ENCODE data around the gene PLCD3. TPM values are rescaled to one million over a fixed set of nuclear protein-coding genes. Genes with fewer than 3 reads are reported as not detected.

The PLCD3 gene
- total and polyA plus RNA-seq, 9 of the 15 experiments (the other 6 are each of a cell fraction or from before 2014, with no cell fraction given), result 0.20 to 22.6 (median 7.5) TPM

DNA sequence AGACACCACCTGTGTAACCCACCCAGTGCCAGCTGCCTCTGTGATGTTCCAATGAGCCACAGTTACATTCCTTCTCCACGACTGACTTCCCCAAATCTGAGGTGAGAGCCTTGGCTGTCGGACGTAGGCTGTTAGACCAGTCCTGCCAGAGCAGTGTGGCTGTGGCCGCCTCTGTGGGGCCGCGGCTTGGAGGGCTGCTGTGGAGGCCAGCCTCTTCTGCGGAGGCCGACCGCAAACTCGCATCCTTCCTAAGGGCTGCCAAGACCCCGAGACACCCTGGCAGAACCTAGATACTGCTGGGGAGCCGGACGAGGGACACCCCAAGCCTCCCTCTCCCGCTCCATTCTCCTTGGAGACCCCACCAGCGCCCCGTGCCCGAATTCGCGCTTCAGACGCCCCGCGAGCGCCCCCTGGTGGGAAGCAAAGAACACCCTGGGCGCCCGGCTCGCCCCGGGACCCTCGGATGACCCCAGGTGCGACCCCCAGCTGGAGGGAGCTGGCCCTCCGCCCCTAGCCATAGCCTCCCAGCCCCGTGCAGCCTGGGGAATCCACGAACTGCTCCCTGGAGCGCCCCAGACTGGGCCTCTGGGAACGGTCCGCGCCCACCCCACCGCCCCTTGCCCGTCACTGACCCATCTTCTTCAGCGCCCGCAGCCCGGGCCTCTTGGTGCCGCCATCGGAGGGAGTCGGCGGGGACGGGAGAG lies 547 bp downstream of the PLCD3 start (continued):
- TF ChIP-seq RCOR1 (IDR thresholded peaks at IDR 0.05; ENCODE audit: borderline replicate concordance in 1 of 2, low read depth in 2 of 2, low read length in 2 of 2) (no peak), NR3C1 (CRISPR knock-in tag; IDR thresholded peaks at IDR 0.05) (no peak), RB1 (IDR thresholded peaks at IDR 0.05; ENCODE audit: low read depth) (peak; percentile 17; the same call in 1 of the 2 replicates), RBM15 (IDR thresholded peaks at IDR 0.05; ENCODE audit: insufficient read depth, low read length) (no peak), KDM2B (CRISPR knock-in tag; IDR thresholded peaks at IDR 0.05) (peak; percentile 52; the same call in 1 of the 2 replicates), ZKSCAN8 (CRISPR knock-in tag; IDR thresholded peaks at IDR 0.05) (no peak), ZNF696 (CRISPR knock-in tag; conservative IDR thresholded peaks at IDR 0.05) (no peak), EZH2 (IDR thresholded peaks at IDR 0.05; ENCODE audit: borderline replicate concordance, low read depth, low read length) (no peak)
- TF ChIP-seq, protein P1, sequence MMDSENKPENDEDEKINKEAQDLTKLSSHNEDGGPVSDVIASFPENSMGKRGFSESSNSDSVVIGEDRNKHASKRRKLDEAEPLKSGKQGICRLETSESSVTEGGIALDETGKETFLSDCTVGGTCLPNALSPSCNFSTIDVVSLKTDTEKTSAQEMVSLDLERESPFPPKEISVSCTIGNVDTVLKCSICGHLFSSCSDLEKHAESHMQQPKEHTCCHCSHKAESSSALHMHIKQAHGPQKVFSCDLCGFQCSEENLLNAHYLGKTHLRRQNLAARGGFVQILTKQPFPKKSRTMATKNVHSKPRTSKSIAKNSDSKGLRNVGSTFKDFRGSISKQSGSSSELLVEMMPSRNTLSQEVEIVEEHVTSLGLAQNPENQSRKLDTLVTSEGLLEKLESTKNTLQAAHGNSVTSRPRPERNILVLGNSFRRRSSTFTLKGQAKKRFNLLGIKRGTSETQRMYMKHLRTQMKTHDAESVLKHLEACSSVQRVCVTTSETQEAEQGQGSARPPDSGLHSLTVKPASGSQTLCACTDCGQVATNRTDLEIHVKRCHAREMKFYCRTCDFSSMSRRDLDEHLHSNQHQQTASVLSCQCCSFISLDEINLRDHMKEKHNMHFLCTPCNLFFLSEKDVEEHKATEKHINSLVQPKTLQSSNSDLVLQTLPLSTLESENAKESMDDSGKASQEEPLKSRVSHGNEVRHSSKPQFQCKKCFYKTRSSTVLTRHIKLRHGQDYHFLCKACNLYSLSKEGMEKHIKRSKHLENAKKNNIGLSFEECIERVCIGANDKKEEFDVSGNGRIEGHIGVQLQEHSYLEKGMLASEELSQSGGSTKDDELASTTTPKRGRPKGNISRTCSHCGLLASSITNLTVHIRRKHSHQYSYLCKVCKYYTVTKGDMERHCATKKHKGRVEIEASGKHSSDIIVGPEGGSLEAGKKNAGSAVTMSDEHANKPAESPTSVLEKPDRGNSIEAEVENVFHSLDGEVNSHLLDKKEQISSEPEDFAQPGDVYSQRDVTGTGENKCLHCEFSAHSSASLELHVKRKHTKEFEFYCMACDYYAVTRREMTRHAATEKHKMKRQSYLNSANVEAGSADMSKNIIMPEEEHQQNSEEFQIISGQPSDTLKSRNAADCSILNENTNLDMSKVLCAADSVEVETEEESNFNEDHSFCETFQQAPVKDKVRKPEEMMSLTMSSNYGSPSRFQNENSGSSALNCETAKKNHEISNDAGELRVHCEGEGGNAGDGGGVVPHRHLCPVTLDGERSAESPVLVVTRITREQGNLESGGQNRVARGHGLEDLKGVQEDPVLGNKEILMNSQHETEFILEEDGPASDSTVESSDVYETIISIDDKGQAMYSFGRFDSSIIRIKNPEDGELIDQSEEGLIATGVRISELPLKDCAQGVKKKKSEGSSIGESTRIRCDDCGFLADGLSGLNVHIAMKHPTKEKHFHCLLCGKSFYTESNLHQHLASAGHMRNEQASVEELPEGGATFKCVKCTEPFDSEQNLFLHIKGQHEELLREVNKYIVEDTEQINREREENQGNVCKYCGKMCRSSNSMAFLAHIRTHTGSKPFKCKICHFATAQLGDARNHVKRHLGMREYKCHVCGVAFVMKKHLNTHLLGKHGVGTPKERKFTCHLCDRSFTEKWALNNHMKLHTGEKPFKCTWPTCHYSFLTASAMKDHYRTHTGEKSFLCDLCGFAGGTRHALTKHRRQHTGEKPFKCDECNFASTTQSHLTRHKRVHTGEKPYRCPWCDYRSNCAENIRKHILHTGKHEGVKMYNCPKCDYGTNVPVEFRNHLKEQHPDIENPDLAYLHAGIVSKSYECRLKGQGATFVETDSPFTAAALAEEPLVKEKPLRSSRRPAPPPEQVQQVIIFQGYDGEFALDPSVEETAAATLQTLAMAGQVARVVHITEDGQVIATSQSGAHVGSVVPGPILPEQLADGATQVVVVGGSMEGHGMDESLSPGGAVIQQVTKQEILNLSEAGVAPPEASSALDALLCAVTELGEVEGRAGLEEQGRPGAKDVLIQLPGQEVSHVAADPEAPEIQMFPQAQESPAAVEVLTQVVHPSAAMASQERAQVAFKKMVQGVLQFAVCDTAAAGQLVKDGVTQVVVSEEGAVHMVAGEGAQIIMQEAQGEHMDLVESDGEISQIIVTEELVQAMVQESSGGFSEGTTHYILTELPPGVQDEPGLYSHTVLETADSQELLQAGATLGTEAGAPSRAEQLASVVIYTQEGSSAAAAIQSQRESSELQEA (IDR thresholded peaks at IDR 0.05; ENCODE audit: low read depth), result no peak
- TF ChIP-seq, protein P2, sequence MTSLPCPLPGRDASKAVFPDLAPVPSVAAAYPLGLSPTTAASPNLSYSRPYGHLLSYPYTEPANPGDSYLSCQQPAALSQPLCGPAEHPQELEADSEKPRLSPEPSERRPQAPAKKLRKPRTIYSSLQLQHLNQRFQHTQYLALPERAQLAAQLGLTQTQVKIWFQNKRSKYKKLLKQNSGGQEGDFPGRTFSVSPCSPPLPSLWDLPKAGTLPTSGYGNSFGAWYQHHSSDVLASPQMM (CRISPR knock-in tag; IDR thresholded peaks at IDR 0.05), result no peak

All from K562 (cell line).